GM12892 (cell line): ENCODE results near the gene INVS.

Source experiments
- POLR2A ChIP-seq: IDR thresholded peaks from 2 replicates; pipeline ENCODE4 v1.6.1; 2011; ENCODE audit warnings: low read depth, low read length, control low read depth
- POLR2AphosphoS5 ChIP-seq: IDR thresholded peaks from 2 replicates; pipeline ENCODE4 v1.6.1; 2011; ENCODE audit warnings: low read depth, low read length, control low read depth
- TAF1 ChIP-seq: IDR thresholded peaks from 2 replicates; pipeline ENCODE4 v1.6.1; 2011; ENCODE audit warnings: low read depth, mild to moderate bottlenecking, control low read depth, low read length, borderline replicate concordance

DNA sequence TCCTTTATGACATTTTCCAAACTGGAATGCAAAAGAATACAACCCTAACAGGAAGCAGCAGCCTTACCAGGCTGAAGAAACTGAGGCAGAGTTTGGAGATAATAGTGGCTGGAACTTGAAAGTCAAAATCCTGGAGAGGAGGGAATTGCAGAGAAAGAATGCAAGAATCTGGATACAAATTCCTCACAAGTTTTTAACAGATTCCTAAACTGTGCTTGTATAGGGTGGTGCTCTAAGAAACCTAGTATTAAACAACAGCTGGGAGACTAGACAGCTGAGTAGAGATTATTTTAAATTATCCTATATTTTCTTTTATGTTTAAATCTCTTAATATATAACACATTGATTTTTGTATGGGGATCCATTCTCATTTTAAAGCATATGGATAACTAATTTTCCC is 30.7 kb downstream of the INVS start:
- no peak for TF ChIP-seq POLR2AphosphoS5
- TF ChIP-seq POLR2A = no peak
- TF ChIP-seq TAF1 = no peak
